GM12891 (cell line): ENCODE data around the gene WDTC1.

ENCODE experiments used
- PAX5 ChIP-seq: IDR thresholded peaks from 2 replicates; pipeline ENCODE4 v1.6.1; 2011; ENCODE audit warnings: low read length, moderate library complexity, mild to moderate bottlenecking; ENCODE audit not compliant: insufficient read depth, severe bottlenecking
- POLR2A ChIP-seq: IDR thresholded peaks from 2 replicates; pipeline ENCODE4 v1.6.1; 2011; ENCODE audit warnings: low read depth, low read length, control low read depth
- POLR2AphosphoS5 ChIP-seq: IDR thresholded peaks from 2 replicates; pipeline ENCODE4 v1.6.1; 2011; ENCODE audit warnings: low read depth, low read length, control low read depth
- POU2F2 ChIP-seq: IDR thresholded peaks from 2 replicates; pipeline ENCODE4 v1.6.1; 2011; ENCODE audit warnings: low read depth, mild to moderate bottlenecking, control low read depth, low read length, moderate library complexity
- SPI1 ChIP-seq: IDR thresholded peaks from 2 replicates; pipeline ENCODE4 v1.6.1; 2011; ENCODE audit warnings: low read depth, low read length, control low read depth
- TAF1 ChIP-seq: IDR thresholded peaks from 2 replicates; pipeline ENCODE4 v1.6.1; 2011; ENCODE audit warnings: low read depth, low read length, control low read depth

DNA sequence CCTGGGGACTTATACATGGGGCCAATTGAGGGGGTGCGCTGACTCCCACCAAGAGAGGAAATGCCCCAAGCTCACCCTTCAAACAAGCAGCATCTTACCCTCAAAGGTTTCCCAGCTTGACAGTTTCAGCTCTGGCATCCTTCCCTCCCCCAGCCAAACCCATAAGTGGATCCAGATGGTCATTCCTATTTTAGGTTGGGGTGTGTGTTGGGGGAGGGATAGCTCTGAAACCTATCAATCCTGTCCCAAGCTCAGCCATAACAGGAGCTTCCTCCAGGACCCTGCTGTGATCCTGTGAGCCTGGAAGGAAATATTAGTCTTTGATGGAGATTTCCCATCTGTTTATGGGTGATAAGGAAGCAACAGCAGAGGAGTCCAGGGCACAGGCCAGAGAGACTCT, 84.2 kb downstream of the WDTC1 start:
- TF ChIP-seq POLR2AphosphoS5 (no peak), TAF1 (no peak), POLR2A (no peak), POU2F2 (no peak), SPI1 (no peak), PAX5 (no peak)
